Measurements from ENCODE around the gene NAA10. TPM values are rescaled to one million over a fixed set of nuclear protein-coding genes. Genes with fewer than 3 reads are reported as not detected.

Gene NAA10
- total RNA-seq, 4 donors from 2014 or later = 29.9 to 57.2 (median 47.4) TPM

DNA sequence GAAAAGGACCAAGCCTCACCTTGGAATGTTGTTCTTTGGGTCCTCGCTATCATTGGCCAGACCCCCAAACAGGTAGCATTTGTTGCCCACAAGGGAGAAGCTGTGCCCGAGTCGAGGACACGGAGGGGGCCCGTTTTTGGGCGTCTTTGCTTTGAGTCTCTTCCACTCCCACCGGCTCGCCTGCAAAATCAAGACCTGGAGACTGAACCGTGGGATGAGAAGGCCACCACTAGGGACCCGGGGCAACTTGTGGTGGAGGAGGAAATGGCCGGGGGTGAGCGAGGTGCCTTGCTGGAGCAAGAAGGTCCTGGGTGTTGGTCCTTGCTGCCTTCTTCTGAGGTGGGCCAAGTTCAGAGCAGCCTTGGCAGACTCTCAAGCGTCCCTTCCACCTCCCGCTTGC is 29.3 kb upstream of the NAA10 start:
- intact Hi-C loops (cut with DNase I; ENCODE audit: low total_unique reads) (no loop called here), in situ Hi-C loops (cut with MboI; ENCODE audit: low pct_ligation_motif_present in 1 of 4, low pct_unique_long_range_greater_than_20kb in 1 of 4, low sequenced_read_pairs in 3 of 4) (loop anchor here in 2 of 4 donors (25.0 kb wide), 2 partner anchors 202 to 573 kb away; partner anchors contain the start of genes G6PD (in 1 of the 2), IKBKG (in 1 of the 2) and PLXNB3 (in 1 of the 2))
- DNase-seq = no peak
- H3K9me3 ChIP-seq = no peaks in the 10 kb centered on the region
- no peaks in the 10 kb centered on the region for H3K27me3 ChIP-seq
- whole genome bisulfite sequencing, 2 donors (ENCODE audit: low coverage in 1 of 2) = 89% methylated on average over 14 of the region's 14 CpGs; no CpG with 5 or more reads in 1 of the 2 donors
- H3K36me3 ChIP-seq = peaks cover 0 to 7% (median 0%) of the 10 kb centered on the region in 4 donors
- H3K4me1 ChIP-seq = peaks cover 11 to 34% (median 27%) of the 10 kb centered on the region in 4 donors
- no peak for TF ChIP-seq POLR2AphosphoS5 (IDR thresholded peaks at IDR 0.05)
- H3K4me3 ChIP-seq = no peak overlapping the region
- H3K27ac ChIP-seq = no peak overlapping the region

GRCh38 chrX:153963546-153963945 is 28.7 kb upstream of the NAA10 start:
- DNase-seq = no peak
- intact Hi-C loops (cut with DNase I; ENCODE audit: low total_unique reads) (no loop called here), in situ Hi-C loops (cut with MboI; ENCODE audit: low pct_ligation_motif_present in 1 of 4, low pct_unique_long_range_greater_than_20kb in 1 of 4, low sequenced_read_pairs in 3 of 4) (loop anchor here in 2 of 4 donors (25.0 kb wide), 2 partner anchors 201 to 574 kb away; partner anchors contain the start of genes G6PD (in 1 of the 2), IKBKG (in 1 of the 2) and PLXNB3 (in 1 of the 2))
- H3K36me3 ChIP-seq = peaks cover 0 to 7% (median 0%) of the 10 kb centered on the region in 4 donors
- H3K4me3 ChIP-seq = no peak overlapping the region
- H3K27ac ChIP-seq = no peak overlapping the region
- no peaks in the 10 kb centered on the region for H3K9me3 ChIP-seq
- WGBS, 2 donors (ENCODE audit: low coverage in 1 of 2) = 97% methylated on average over 11 of the region's 12 CpGs; no CpG with 5 or more reads in 1 of the 2 donors
- H3K27me3 ChIP-seq = no peaks in the 10 kb centered on the region
- TF ChIP-seq, protein P1, sequence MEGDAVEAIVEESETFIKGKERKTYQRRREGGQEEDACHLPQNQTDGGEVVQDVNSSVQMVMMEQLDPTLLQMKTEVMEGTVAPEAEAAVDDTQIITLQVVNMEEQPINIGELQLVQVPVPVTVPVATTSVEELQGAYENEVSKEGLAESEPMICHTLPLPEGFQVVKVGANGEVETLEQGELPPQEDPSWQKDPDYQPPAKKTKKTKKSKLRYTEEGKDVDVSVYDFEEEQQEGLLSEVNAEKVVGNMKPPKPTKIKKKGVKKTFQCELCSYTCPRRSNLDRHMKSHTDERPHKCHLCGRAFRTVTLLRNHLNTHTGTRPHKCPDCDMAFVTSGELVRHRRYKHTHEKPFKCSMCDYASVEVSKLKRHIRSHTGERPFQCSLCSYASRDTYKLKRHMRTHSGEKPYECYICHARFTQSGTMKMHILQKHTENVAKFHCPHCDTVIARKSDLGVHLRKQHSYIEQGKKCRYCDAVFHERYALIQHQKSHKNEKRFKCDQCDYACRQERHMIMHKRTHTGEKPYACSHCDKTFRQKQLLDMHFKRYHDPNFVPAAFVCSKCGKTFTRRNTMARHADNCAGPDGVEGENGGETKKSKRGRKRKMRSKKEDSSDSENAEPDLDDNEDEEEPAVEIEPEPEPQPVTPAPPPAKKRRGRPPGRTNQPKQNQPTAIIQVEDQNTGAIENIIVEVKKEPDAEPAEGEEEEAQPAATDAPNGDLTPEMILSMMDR (IDR thresholded peaks at IDR 0.05) = no peak
- no peak for TF ChIP-seq EP300 (IDR thresholded peaks at IDR 0.05; ENCODE audit: low read depth)
- TF ChIP-seq POLR2A (IDR thresholded peaks at IDR 0.05) = no peak
- no peak for TF ChIP-seq POLR2AphosphoS5 (IDR thresholded peaks at IDR 0.05)
- H3K4me1 ChIP-seq = peaks cover 11 to 29% (median 23%) of the 10 kb centered on the region in 4 donors

- TF ChIP-seq EP300 (IDR thresholded peaks at IDR 0.05; ENCODE audit: low read depth) = no peak
- TF ChIP-seq, protein P1 (IDR thresholded peaks at IDR 0.05) = no peak
- no peaks in the 10 kb centered on the region for H3K9me3 ChIP-seq
- no peaks in the 10 kb centered on the region for H3K27me3 ChIP-seq
- intact Hi-C loops (cut with DNase I; ENCODE audit: low total_unique reads) = no loop called here
- H3K4me3 ChIP-seq = no peak overlapping the region
- H3K27ac ChIP-seq = no peak overlapping the region
- no peak for DNase-seq
- H3K4me1 ChIP-seq = peaks cover 1 to 9% (median 5%) of the 10 kb centered on the region in 4 donors
- H3K36me3 ChIP-seq = peaks cover 0 to 7% (median 0%) of the 10 kb centered on the region in 4 donors
- WGBS, 2 donors (ENCODE audit: low coverage in 1 of 2) = 95% methylated on average over 11 of the region's 11 CpGs; no CpG with 5 or more reads in 1 of the 2 donors
- in situ Hi-C loops (cut with MboI; ENCODE audit: low pct_ligation_motif_present in 1 of 4, low pct_unique_long_range_greater_than_20kb in 1 of 4, low sequenced_read_pairs in 3 of 4) = loop anchor here in 2 of 4 donors (25.0 kb wide), 2 partner anchors 199 to 576 kb away; partner anchors contain the start of genes G6PD (in 1 of the 2), IKBKG (in 1 of the 2) and PLXNB3 (in 1 of the 2)
Measured at GRCh38 chrX:153961292-153961691, 26.5 kb upstream of the NAA10 start.

GRCh38 chrX:153960786-153961185 is 25.9 kb upstream of the NAA10 start:
- peaks cover 0 to 4% (median under 1%) of the 10 kb centered on the region in 4 donors for H3K4me1 ChIP-seq
- intact Hi-C loops (cut with DNase I; ENCODE audit: low total_unique reads) = no loop called here
- no peak overlapping the region for H3K27ac ChIP-seq
- in situ Hi-C loops (cut with MboI; ENCODE audit: low pct_ligation_motif_present in 1 of 4, low pct_unique_long_range_greater_than_20kb in 1 of 4, low sequenced_read_pairs in 3 of 4) = loop anchor here in 2 of 4 donors (25.0 kb wide), 2 partner anchors 198 to 577 kb away; partner anchors contain the start of genes G6PD (in 1 of the 2), IKBKG (in 1 of the 2) and PLXNB3 (in 1 of the 2)
- WGBS, 2 donors (ENCODE audit: low coverage in 1 of 2) = 94% methylated on average over 22 of the region's 22 CpGs; no CpG with 5 or more reads in 1 of the 2 donors
- peaks cover 0 to 7% (median 0%) of the 10 kb centered on the region in 4 donors for H3K36me3 ChIP-seq
- no peak for TF ChIP-seq POLR2A (IDR thresholded peaks at IDR 0.05)
- no peak for TF ChIP-seq POLR2AphosphoS5 (IDR thresholded peaks at IDR 0.05)
- TF ChIP-seq, protein P1 (IDR thresholded peaks at IDR 0.05) = no peak
- TF ChIP-seq EP300 (IDR thresholded peaks at IDR 0.05; ENCODE audit: low read depth) = no peak
- no peak for DNase-seq
- H3K4me3 ChIP-seq = no peak overlapping the region
- H3K27me3 ChIP-seq = no peaks in the 10 kb centered on the region
- H3K9me3 ChIP-seq = no peaks in the 10 kb centered on the region
